Ovary (tissue), 3 donors: Measurements from ENCODE around the gene FAM184B.

Experiments
- EP300 ChIP-seq: sonication (generic); formaldehyde crosslinking; IDR thresholded peaks from one replicate; pipeline ENCODE4 v1.6.1; 2017; ENCODE audit warnings: antibody characterized with exemption
- POLR2A ChIP-seq: fragments of 450-650 bp; IDR thresholded peaks from one replicate; pipeline ENCODE4 v1.6.1; 2017; ENCODE audit warnings: antibody characterized with exemption, mild to moderate bottlenecking, moderate library complexity
- TF ChIP-seq, protein P1 (sequence below), 3 donors: fragments of 450-650 bp in 2 of 3; fragments of 200-600 bp in 1 of 3; IDR thresholded peaks; one replicate each; pipeline versions ENCODE4 v1.5.1 to v1.8.0; 2016 to 2022; ENCODE audit warnings: antibody characterized with exemption in 3 of 3, mild to moderate bottlenecking in 1 of 3
- donor health status: DM: no; HTN: no; CAD: no.

GRCh38 chr4:17597517-17597916 lies 183.9 kb downstream of the FAM184B start:
- TF ChIP-seq EP300 (no peak), POLR2A (no peak)
- TF ChIP-seq, protein P1, sequence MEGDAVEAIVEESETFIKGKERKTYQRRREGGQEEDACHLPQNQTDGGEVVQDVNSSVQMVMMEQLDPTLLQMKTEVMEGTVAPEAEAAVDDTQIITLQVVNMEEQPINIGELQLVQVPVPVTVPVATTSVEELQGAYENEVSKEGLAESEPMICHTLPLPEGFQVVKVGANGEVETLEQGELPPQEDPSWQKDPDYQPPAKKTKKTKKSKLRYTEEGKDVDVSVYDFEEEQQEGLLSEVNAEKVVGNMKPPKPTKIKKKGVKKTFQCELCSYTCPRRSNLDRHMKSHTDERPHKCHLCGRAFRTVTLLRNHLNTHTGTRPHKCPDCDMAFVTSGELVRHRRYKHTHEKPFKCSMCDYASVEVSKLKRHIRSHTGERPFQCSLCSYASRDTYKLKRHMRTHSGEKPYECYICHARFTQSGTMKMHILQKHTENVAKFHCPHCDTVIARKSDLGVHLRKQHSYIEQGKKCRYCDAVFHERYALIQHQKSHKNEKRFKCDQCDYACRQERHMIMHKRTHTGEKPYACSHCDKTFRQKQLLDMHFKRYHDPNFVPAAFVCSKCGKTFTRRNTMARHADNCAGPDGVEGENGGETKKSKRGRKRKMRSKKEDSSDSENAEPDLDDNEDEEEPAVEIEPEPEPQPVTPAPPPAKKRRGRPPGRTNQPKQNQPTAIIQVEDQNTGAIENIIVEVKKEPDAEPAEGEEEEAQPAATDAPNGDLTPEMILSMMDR (IDR thresholded peaks at IDR 0.05): no peak
